Tibial nerve (tissue), 4 donors: ENCODE data around the gene ZNF514. TPM values are rescaled to one million over a fixed set of nuclear protein-coding genes. Genes with fewer than 3 reads are reported as not detected.
A peak's percentile ranks its signal among the peaks of the same experiment; 100 is the strongest.

Experiments
- DNase-seq, 2 donors: peaks; one replicate each; pipeline ENCODE4 v3.0.0-alpha.2; 2019; ENCODE audit warnings: low spot score in 2 of 2
- H3K27ac ChIP-seq, 4 donors: fragments of 200-600 bp; sonication (generic) in 3 of 4; one replicate each; pipeline ENCODE4 v1.5.1; 2017 to 2019; ENCODE audit warnings: mild to moderate bottlenecking in 1 of 4
- H3K27me3 ChIP-seq, 2 donors: fragments of 200-600 bp; sonication (generic) in 1 of 2; one replicate each; pipeline versions ENCODE4 v1.5.1 to v1.6.0; 2017 to 2019
- H3K36me3 ChIP-seq, 3 donors: fragments of 200-600 bp; sonication (generic); one replicate each; pipeline ENCODE4 v1.5.1; 2018 to 2019
- H3K4me1 ChIP-seq, 4 donors: fragments of 200-600 bp; sonication (generic) in 3 of 4; one replicate each; pipeline ENCODE4 v1.5.1; 2017 to 2019
- H3K4me3 ChIP-seq, 4 donors: fragments of 200-600 bp; sonication (generic) in 3 of 4; one replicate each; pipeline ENCODE4 v1.5.1; 2017 to 2019; ENCODE audit warnings: mild to moderate bottlenecking in 1 of 4, moderate library complexity in 1 of 4
- H3K9me3 ChIP-seq, 4 donors: fragments of 200-600 bp; sonication (generic) in 3 of 4; one replicate each; pipeline ENCODE4 v1.5.1; 2017 to 2019
- CTCF ChIP-seq, 5 experiments: fragments of 200-600 bp in 3 of 5; fragments of 450-650 bp in 2 of 5; sonication (generic) in 3 of 5; IDR thresholded peaks; one replicate each; pipeline ENCODE4 v1.5.1; 2016 to 2019; ENCODE audit warnings: antibody characterized with exemption in 5 of 5, mild to moderate bottlenecking in 3 of 5, moderate library complexity in 2 of 5
- EP300 ChIP-seq, 2 donors: sonication (generic); formaldehyde crosslinking; IDR thresholded peaks; one replicate each; pipeline ENCODE4 v1.6.1; 2017; ENCODE audit warnings: antibody characterized with exemption in 2 of 2, mild to moderate bottlenecking in 1 of 2
- POLR2A ChIP-seq, 2 donors: fragments of 450-650 bp; IDR thresholded peaks; one replicate each; pipeline ENCODE4 v1.6.1; 2017; ENCODE audit warnings: antibody characterized with exemption in 2 of 2, mild to moderate bottlenecking in 2 of 2, moderate library complexity in 2 of 2
- WGBS, 2 donors: methylation state at CpG; one replicate each; pipeline ENCODE4 v1.1.5; 2018; 5-methylcytosine and 5-hydroxymethylcytosine counted together
- total RNA-seq, 4 donors: library from RNA; depleted of rRNA; stranded (reverse); fragments of >200 nt; gene quantifications; one replicate each; pipeline ENCODE4 v1.1.0, GENCODE V29; 2016

ZNF514 gene
- 10 to 100 TPM; 19.4 to 24.1 (median 22.2) TPM for total RNA-seq

DNA sequence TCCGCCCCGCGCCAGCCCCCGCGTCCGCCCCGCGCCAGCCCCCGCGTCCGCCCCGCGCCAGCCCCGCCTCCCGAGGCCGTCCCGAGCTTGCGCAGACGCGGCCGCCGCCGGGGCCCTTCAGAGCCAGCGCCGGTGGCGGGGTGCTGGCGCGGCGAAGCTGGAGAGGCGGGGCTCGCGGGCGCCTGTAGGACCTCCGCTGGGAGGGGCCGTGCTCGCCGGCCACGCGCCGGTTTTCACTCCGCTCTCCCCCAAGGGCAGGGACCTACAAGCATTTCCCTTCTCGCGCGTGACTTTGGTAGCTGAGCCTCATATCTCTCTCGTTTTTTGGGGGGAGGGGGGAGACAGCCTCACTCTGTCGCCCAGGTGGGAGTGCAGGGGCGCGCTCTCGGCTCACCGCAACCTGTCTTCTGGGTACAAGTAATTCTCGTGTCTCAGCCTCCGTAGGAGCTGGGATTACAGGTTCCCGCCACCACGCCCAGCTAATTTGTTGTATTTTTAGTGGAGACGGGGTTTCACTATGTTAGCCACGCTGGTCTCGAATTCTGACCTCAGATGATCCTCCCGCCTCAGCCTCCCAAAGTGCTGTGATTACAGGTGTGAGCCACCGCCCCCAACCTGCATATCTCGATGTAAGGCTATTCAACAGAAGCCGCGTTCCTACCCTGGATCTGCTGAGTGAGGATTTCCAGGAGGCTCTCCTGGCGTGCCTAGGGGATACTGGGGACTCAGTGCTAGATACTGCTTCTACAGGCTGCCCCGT lies at the start of gene ZNF514:
TSS of gene ZNF514 (minus strand) at position 159 of the 760 bp plus-strand sequence. CDS start 6,595 bp downstream, outside the sequence.
- Histone ChIP-seq H3K36me3 (peaks cover 0 to 36% (median 0%) of the 10 kb centered on the region in 3 donors), H3K27me3 (no peaks in the 10 kb centered on the region), H3K4me1 (peaks cover 0 to 46% (median 15%) of the 10 kb centered on the region in 4 donors), H3K27ac (peak within 1 kb of the TSS; percentile 82 to 90 (median 86)), H3K9me3 (peaks cover 0 to 10% (median 2%) of the 10 kb centered on the region in 4 donors), H3K4me3 (peak within 1 kb of the TSS; percentile 57 to 90 (median 78))
- TF ChIP-seq POLR2A (IDR thresholded peaks at IDR 0.05) (no peak), CTCF (IDR thresholded peaks at IDR 0.05) (no peak), EP300 (IDR thresholded peaks at IDR 0.05) (peak in 1 of 2 donors; percentile 22)
- 18 to 27% methylated on average over 20 to 31 of the region's 64 CpGs for WGBS, 2 donors
- DNase-seq, result peak; percentile 45 to 48

GRCh38 chr2:95208106-95208505 lies 48.5 kb upstream of the ZNF514 start:
- H3K27ac ChIP-seq, result peak overlapping the region in 3 of 4 donors; percentile 74 to 90 (median 87)
- H3K27me3 ChIP-seq, result no peaks in the 10 kb centered on the region
- TF ChIP-seq EP300 (IDR thresholded peaks at IDR 0.05), result no peak
- TF ChIP-seq CTCF (IDR thresholded peaks at IDR 0.05), result no peak
- TF ChIP-seq POLR2A (IDR thresholded peaks at IDR 0.05), result no peak
- H3K4me3 ChIP-seq, result peak overlapping the region; percentile 70 to 84 (median 74)
- H3K36me3 ChIP-seq, result peaks cover 0 to 53% (median 15%) of the 10 kb centered on the region in 3 donors
- 61% methylated on average over 6 of the region's 6 CpGs for WGBS, 2 donors
- peaks cover 0 to 35% (median 15%) of the 10 kb centered on the region in 4 donors for H3K9me3 ChIP-seq
- peaks cover 0 to 22% (median 0%) of the 10 kb centered on the region in 4 donors for H3K4me1 ChIP-seq
- DNase-seq, result no peak

DNA sequence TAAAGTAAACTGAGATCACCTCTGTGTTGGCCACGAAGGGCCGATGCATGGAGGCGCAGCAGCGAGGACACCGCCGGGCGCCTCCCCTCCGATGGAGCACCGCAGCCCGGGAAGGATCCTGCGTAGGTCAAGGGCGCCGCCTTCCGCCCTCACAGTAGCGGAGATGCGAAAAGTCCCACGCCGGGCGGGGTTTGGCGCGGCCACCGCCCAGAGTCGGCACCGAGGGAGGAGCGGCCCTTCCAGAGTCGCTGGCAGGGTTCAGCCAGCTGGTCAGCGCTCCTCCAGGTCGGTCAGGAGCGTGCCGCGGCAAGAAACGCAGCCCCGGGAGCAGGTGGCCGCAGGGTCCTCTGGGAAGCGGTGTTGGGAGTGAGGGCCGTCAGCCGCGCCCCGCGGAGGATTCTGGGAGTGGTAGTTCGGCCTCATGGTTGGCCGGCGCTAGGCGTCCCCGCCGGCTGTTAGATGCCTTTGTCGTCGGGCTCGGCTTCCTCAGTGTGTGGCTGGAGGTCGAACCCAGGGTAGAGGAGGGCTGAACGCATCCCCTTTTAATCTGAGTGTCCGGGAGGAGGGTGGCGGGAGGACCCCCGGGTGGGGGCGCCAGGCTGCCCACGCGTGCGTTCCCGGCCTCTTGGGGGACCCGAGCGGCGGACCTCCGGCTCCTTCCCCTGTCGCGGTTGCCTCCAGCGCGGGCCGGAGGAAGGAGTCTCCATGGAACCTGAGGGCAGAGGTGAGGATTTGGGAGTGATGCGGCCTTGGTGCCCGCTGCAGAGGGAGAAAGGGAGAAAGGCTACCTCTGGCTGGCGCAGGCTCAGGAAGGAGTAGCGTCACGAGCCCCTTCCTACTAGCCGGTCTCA lies 47.7 kb upstream of the ZNF514 start, which contains the start of gene ZNF892:
TSS of gene ZNF892 (plus strand) at position 411 of the 851 bp plus-strand sequence. CDS start at position 706, 295 bp downstream.
- WGBS, 2 donors, result 0 to 1% methylated on average over 42 to 57 of the region's 74 CpGs
- peaks cover 0 to 45% (median 7%) of the 10 kb centered on the region in 3 donors for H3K36me3 ChIP-seq
- H3K9me3 ChIP-seq, result peaks cover 0 to 27% (median 9%) of the 10 kb centered on the region in 4 donors
- H3K4me1 ChIP-seq, result peaks cover 0 to 22% (median 0%) of the 10 kb centered on the region in 4 donors
- H3K27ac ChIP-seq, result peak within 1 kb of the TSS; percentile 74 to 90 (median 86)
- DNase-seq, result peak; percentile 69 to 82
- H3K27me3 ChIP-seq, result no peaks in the 10 kb centered on the region
- H3K4me3 ChIP-seq, result peak within 1 kb of the TSS; percentile 70 to 84 (median 74)
- TF ChIP-seq CTCF (IDR thresholded peaks at IDR 0.05), result peak in 4 of 5 experiments; percentile 20 to 64 (median 39)
- peak; percentile 24 to 84 for TF ChIP-seq EP300 (IDR thresholded peaks at IDR 0.05)
- TF ChIP-seq POLR2A (IDR thresholded peaks at IDR 0.05), result peak in 1 of 2 donors; percentile 50

DNA sequence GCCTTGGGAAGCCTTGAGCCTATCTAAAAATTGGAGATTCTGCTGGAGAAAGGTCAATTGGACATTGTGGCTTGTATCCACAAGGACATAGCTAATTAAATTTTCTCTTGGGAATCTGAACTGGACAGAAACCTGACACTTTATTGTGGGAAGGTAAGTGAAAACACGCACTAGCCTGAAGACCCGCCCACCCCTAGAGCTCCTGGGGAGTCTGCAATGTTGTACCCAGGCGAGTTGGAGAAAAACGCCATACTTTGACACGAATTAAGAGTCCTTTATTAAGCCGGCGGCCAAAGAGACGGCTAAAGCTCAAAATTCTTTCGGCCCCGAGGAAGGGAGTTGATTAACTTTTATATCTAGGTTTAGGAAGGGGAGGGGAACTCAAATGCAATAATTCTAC lies 46.4 kb upstream of the ZNF514 start:
- Histone ChIP-seq H3K4me1 (peaks cover 0 to 22% (median 0%) of the 10 kb centered on the region in 4 donors), H3K9me3 (peaks cover 0 to 15% (median 3%) of the 10 kb centered on the region in 4 donors), H3K27ac (no peak overlapping the region), H3K27me3 (no peaks in the 10 kb centered on the region), H3K4me3 (peak overlapping the region in 1 of 4 donors; percentile 84), H3K36me3 (peaks cover 0 to 32% (median 0%) of the 10 kb centered on the region in 3 donors)
- no peak for DNase-seq
- WGBS, 2 donors, result 32 to 37% methylated on average over 10 of the region's 10 CpGs
- TF ChIP-seq EP300 (IDR thresholded peaks at IDR 0.05), result no peak
- TF ChIP-seq POLR2A (IDR thresholded peaks at IDR 0.05), result no peak
- TF ChIP-seq CTCF (IDR thresholded peaks at IDR 0.05), result no peak
